22Rv1 (cell line): ENCODE results near the gene AGFG2.

ENCODE experiments used
- H3K27ac ChIP-seq: fragments of 450-650 bp; 2 replicates; pipeline ENCODE4 v1.5.1; 2017
- ZFX ChIP-seq: fragments of 450-650 bp; IDR thresholded peaks from 2 replicates; pipeline ENCODE4 v1.6.1; 2017; ENCODE audit warnings: antibody characterized with exemption, borderline replicate concordance
- TF ChIP-seq, protein P1 (sequence below): fragments of 450-650 bp; IDR thresholded peaks from 2 replicates; pipeline ENCODE4 v1.5.1; 2017; ENCODE audit warnings: mild to moderate bottlenecking

Gene AGFG2

GRCh38 chr7:100552532-100552931 lies 13.5 kb downstream of the AGFG2 start:
- no peak overlapping the region for H3K27ac ChIP-seq
- TF ChIP-seq, protein P1, sequence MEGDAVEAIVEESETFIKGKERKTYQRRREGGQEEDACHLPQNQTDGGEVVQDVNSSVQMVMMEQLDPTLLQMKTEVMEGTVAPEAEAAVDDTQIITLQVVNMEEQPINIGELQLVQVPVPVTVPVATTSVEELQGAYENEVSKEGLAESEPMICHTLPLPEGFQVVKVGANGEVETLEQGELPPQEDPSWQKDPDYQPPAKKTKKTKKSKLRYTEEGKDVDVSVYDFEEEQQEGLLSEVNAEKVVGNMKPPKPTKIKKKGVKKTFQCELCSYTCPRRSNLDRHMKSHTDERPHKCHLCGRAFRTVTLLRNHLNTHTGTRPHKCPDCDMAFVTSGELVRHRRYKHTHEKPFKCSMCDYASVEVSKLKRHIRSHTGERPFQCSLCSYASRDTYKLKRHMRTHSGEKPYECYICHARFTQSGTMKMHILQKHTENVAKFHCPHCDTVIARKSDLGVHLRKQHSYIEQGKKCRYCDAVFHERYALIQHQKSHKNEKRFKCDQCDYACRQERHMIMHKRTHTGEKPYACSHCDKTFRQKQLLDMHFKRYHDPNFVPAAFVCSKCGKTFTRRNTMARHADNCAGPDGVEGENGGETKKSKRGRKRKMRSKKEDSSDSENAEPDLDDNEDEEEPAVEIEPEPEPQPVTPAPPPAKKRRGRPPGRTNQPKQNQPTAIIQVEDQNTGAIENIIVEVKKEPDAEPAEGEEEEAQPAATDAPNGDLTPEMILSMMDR = no peak
- no peak for TF ChIP-seq ZFX

GRCh38 chr7:100553032-100553431 lies 14.0 kb downstream of the AGFG2 start:
- no peak overlapping the region for H3K27ac ChIP-seq
- TF ChIP-seq ZFX = no peak

- no peak overlapping the region for H3K27ac ChIP-seq
- no peak for TF ChIP-seq ZFX
- TF ChIP-seq, protein P1 = no peak
Observed at GRCh38 chr7:100555701-100556100, 16.7 kb downstream of the AGFG2 start.

DNA sequence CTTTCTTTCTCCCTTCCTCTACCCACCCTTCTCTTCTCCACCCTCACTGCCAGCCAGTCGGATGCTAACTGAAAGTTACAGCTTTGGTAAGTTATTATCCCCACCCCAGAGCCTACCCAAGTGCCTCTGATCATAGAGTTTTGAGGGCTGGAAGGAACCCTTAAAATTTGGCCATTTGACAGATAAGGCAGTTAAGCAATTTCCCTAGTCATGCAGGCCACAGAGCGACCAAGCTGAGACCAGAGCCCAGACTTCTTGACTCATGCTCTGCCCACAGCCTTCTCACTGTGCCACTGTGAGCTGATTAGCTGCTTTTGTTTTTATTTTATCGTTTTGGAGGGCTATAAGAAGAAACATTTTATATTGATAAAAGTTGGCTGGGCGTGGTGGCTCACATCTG lies 17.5 kb downstream of the AGFG2 start:
- TF ChIP-seq ZFX = no peak
- TF ChIP-seq, protein P1 = no peak
- no peak overlapping the region for H3K27ac ChIP-seq

DNA sequence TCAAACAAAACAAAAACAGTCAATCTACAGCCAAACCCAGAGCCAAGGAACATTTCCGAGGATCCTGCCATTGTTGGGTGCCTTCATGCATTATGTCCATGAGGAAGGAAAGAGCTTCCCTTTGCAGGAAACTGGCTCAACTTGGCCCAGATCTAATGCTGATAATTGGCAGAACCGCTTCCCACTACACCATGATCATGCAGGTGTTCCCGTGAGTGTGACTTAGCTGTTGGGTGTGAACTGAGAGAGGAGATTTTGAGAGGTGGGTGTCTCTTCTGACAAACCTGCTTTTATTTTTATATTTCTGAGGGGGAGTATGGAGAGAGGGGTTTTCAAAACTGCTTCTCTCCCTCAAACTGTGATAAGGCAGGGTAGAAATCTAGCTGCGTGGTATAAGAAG lies 20.1 kb downstream of the AGFG2 start:
- 0 out of 2 replicates have a peak overlapping the region, but pooled peaks have one; percentile 3 for H3K27ac ChIP-seq
- TF ChIP-seq, protein P1 = no peak
- no peak for TF ChIP-seq ZFX

GRCh38 chr7:100561491-100562194 lies 22.6 kb downstream of the AGFG2 start:
- no peak for TF ChIP-seq ZFX
- TF ChIP-seq, protein P1 = no peak
- no peak overlapping the region for H3K27ac ChIP-seq

DNA sequence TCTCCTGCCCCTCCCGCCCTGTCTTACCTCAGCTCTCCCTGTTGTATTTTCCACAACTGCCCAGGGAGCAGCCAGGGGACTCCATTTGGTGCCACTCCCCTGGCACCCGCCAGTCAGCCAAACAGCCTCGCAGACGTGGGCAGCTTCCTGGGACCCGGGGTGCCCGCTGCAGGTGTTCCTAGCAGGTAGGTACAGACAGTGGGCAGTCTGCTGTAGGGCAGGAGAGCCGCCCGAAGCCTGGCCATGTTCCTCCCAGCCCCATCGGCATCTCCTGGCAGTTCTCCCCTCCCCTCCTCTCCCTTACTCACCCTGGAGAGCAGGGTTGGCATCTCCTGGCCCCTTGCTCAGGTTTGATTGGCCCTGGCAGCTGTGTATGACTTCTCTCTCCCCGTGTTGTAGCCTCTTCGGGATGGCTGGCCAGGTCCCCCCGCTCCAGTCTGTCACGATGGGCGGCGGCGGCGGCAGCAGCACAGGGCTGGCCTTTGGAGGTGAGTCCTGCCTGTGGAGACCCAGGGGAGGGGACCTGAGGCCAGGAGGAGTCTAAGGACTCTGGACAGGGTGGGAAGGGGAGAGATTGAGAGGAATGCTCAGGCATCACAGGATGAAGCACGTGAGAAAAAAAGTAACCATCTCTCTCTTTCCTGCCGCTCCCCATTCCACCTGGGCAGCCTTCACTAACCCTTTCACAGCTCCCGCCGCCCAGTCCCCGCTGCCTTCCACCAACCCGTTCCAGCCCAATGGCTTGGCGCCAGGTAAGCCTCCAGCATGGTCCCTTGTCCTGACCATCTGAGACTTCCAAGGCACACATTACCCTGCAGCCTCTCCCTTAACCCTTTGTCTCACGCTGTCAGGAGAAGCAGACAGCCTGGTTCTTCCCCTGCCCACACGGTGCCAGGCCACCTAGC lies 23.4 kb downstream of the AGFG2 start:
- no peak for TF ChIP-seq ZFX
- TF ChIP-seq, protein P1 = no peak
- H3K27ac ChIP-seq = no peak overlapping the region
